ENCODE data around the gene CABLES2. TPM values are rescaled to one million over a fixed set of nuclear protein-coding genes. Genes with fewer than 3 reads are reported as not detected.

The CABLES2 gene
- total and polyA plus RNA-seq, 12 donors, result 1.5 to 5.6 (median 3.7) TPM

- Histone ChIP-seq H3K27me3 (no peaks in the 10 kb centered on the region), H3K4me3 (no peak overlapping the region), H3K27ac (no peak overlapping the region), H3K9me3 (replicated peaks in 1 of 3) (no peaks in the 10 kb centered on the region), H3K4me1 (replicated peaks in 1 of 2) (no peaks in the 10 kb centered on the region), H3K36me3 (replicated peaks in 1 of 2) (no peaks in the 10 kb centered on the region)
- 74 to 86% (median 77%) methylated on average over 9 to 23 of the region's 23 CpGs for WGBS, 4 donors
- intact Hi-C loops (cut with DNase I), result loop anchor here in 1 of 2 donors (5.0 kb wide), 1 partner anchor 183 kb away; no protein-coding TSS in a partner anchor
- no peak for DNase-seq
- TF ChIP-seq CTCF (IDR thresholded peaks at IDR 0.05) (no peak), POLR2A (IDR thresholded peaks at IDR 0.05) (no peak)
These were observed 22.6 kb upstream of the CABLES2 start for GRCh38 chr20:62429455-62430310.

- no peak overlapping the region for H3K27ac ChIP-seq
- no peak for DNase-seq
- TF ChIP-seq CTCF (IDR thresholded peaks at IDR 0.05), result no peak
- no peak for TF ChIP-seq POLR2A (IDR thresholded peaks at IDR 0.05)
- no peaks in the 10 kb centered on the region for H3K4me1 ChIP-seq (replicated peaks in 1 of 2)
- no peaks in the 10 kb centered on the region for H3K36me3 ChIP-seq (replicated peaks in 1 of 2)
- no peak overlapping the region for H3K4me3 ChIP-seq
- H3K9me3 ChIP-seq (replicated peaks in 1 of 3), result no peaks in the 10 kb centered on the region
- intact Hi-C loops (cut with DNase I), result loop anchor here in 1 of 2 donors (5.0 kb wide), 1 partner anchor 184 kb away; no protein-coding TSS in a partner anchor
- 55 to 60% (median 58%) methylated on average over 18 to 31 of the region's 31 CpGs for WGBS, 4 donors
- no peaks in the 10 kb centered on the region for H3K27me3 ChIP-seq
These were observed 21.6 kb upstream of the CABLES2 start for GRCh38 chr20:62428396-62429295.

GRCh38 chr20:62428002-62428372 is 20.9 kb upstream of the CABLES2 start:
- WGBS, 4 donors, result 71 to 85% (median 82%) methylated on average over 4 to 10 of the region's 10 CpGs
- Histone ChIP-seq H3K27ac (no peak overlapping the region), H3K4me1 (replicated peaks in 1 of 2) (no peaks in the 10 kb centered on the region), H3K4me3 (no peak overlapping the region), H3K27me3 (no peaks in the 10 kb centered on the region), H3K36me3 (replicated peaks in 1 of 2) (no peaks in the 10 kb centered on the region), H3K9me3 (replicated peaks in 1 of 3) (no peaks in the 10 kb centered on the region)
- no peak for DNase-seq
- intact Hi-C loops (cut with DNase I), result loop anchor here in 1 of 2 donors (5.0 kb wide), 1 partner anchor 184 kb away; no protein-coding TSS in a partner anchor
- TF ChIP-seq POLR2A (IDR thresholded peaks at IDR 0.05) (no peak), CTCF (IDR thresholded peaks at IDR 0.05) (no peak)
